GM12891 (cell line): ENCODE measurements around the gene AK1.

ENCODE experiments used
- PAX5 ChIP-seq: IDR thresholded peaks from 2 replicates; pipeline ENCODE4 v1.6.1; 2011; ENCODE audit warnings: low read length, moderate library complexity, mild to moderate bottlenecking; ENCODE audit not compliant: insufficient read depth, severe bottlenecking
- POLR2A ChIP-seq: IDR thresholded peaks from 2 replicates; pipeline ENCODE4 v1.6.1; 2011; ENCODE audit warnings: low read depth, low read length, control low read depth
- POLR2AphosphoS5 ChIP-seq: IDR thresholded peaks from 2 replicates; pipeline ENCODE4 v1.6.1; 2011; ENCODE audit warnings: low read depth, low read length, control low read depth
- SPI1 ChIP-seq: IDR thresholded peaks from 2 replicates; pipeline ENCODE4 v1.6.1; 2011; ENCODE audit warnings: low read depth, low read length, control low read depth
- TAF1 ChIP-seq: IDR thresholded peaks from 2 replicates; pipeline ENCODE4 v1.6.1; 2011; ENCODE audit warnings: low read depth, low read length, control low read depth

- no peak for TF ChIP-seq POLR2AphosphoS5
- TF ChIP-seq POLR2A: no peak
- TF ChIP-seq SPI1: no peak
- TF ChIP-seq TAF1: no peak
- TF ChIP-seq PAX5: no peak
Measured at GRCh38 chr9:127860779-127861178, 16.7 kb downstream of the AK1 start.
